Adrenal gland (tissue), 19 donors: ENCODE data around the gene SLC38A1. TPM values are rescaled to one million over a fixed set of nuclear protein-coding genes. Genes with fewer than 3 reads are reported as not detected.

Source experiments
- DNase-seq, 7 donors: peaks; one replicate each; pipeline ENCODE4 v3.0.0-alpha.2; 2019 to 2020
- H3K27ac ChIP-seq, 5 donors: fragments of 200-600 bp; sonication (generic) in 4 of 5; 1 replicate in 3 of 5; 2 replicates in 2 of 5; pipeline versions ENCODE4 v1.5.1 to v1.8.0; 2016 to 2020; ENCODE audit warnings: mild to moderate bottlenecking in 1 of 5
- H3K27me3 ChIP-seq: fragments of 200-600 bp; 2 replicates; pipeline ENCODE4 v1.8.0; 2021
- H3K36me3 ChIP-seq, 2 donors: fragments of 200-600 bp; replicated peaks in 1 of 2; 1 replicate in 1 of 2; 2 replicates in 1 of 2; pipeline versions ENCODE4 v1.5.1 to v1.8.0; 2018 to 2022
- H3K4me1 ChIP-seq, 2 donors: fragments of 200-600 bp; replicated peaks in 1 of 2; 1 replicate in 1 of 2; 2 replicates in 1 of 2; pipeline versions ENCODE4 v1.5.1 to v1.8.0; 2018 to 2021
- H3K4me3 ChIP-seq, 4 donors: fragments of 200-600 bp; sonication (generic) in 3 of 4; one replicate each; pipeline ENCODE4 v1.5.1; 2016 to 2018
- H3K9me3 ChIP-seq, 3 donors: fragments of 200-600 bp; sonication (generic) in 1 of 3; replicated peaks in 1 of 3; 1 replicate in 2 of 3; 2 replicates in 1 of 3; pipeline versions ENCODE4 v1.5.1 to v1.8.0; 2016 to 2021
- POLR2A ChIP-seq, 2 donors: fragments of 450-650 bp; IDR thresholded peaks; one replicate each; pipeline ENCODE4 v1.6.1; 2017; ENCODE audit warnings: antibody characterized with exemption in 2 of 2, mild to moderate bottlenecking in 2 of 2, moderate library complexity in 1 of 2
- WGBS, 4 donors: extraction: QIAGEN DNeasy Blood & Tissue Kit in 2 of 4; methylation state at CpG; one replicate each; pipeline versions ENCODE4 v1.1.5 to v1.1.7; 2013 to 2017; 5-methylcytosine and 5-hydroxymethylcytosine counted together
- intact Hi-C, 2 donors: fragments of 100-400 bp; cut with DNase I; formaldehyde crosslinking; loops; one replicate each; pipeline versions ENCODE4 v1.14.1 to v1.15.0; 2022 to 2023
- long read RNA-seq, 10 donors: library from polyadenylated mRNA in 3 of 10; unstranded in 2 of 10; stranded (forward) in 1 of 10; transcript quantifications; one replicate each; pipeline ENCODE4 v2.0.0 and lab custom pipeline, GENCODE V29; 2021 to 2026
- polyA plus RNA-seq, 3 donors: library from polyadenylated mRNA; stranded (reverse); fragments of 200-250 nt in 2 of 3; fragments of 350-450 nt in 1 of 3; fragmentation: Illumina TruSeq in 1 of 3; extraction: RNeasy Lipid Tissue Mini Kit (QIAGEN cat#74804) in 1 of 3; gene quantifications; one replicate each; pipeline ENCODE4 v1.2.3, GENCODE V29; 2013 to 2014
- total RNA-seq, 9 donors: library from RNA; depleted of rRNA in 4 of 9; stranded (reverse); fragments of >200 nt in 4 of 9; fragments of 120-200 nt in 1 of 9; fragmentation: NEBNext Ultra II Directional in 1 of 9; extraction: Animal tissue kit (Norgen Biotek cat#: 25700) in 1 of 9; gene quantifications; one replicate each; pipeline versions ENCODE4 v1.1.0 to v1.2.4, GENCODE V29; 2013 to 2023
- TF ChIP-seq, protein P1 (sequence below), 6 experiments: fragments of 450-650 bp in 4 of 6; fragments of 200-600 bp in 2 of 6; sonication (generic) in 1 of 6; IDR thresholded peaks; 1 replicate in 5 of 6; 2 replicates in 1 of 6; pipeline versions ENCODE4 v1.5.1 to v1.8.0; 2016 to 2021; ENCODE audit warnings: antibody characterized with exemption in 6 of 6, mild to moderate bottlenecking in 2 of 6, moderate library complexity in 1 of 6
- donor health status: healthy with polysubstance abuse.
- donor health status: Bipolar disorder and iron deficiency.
- donor health status: DM: yes; HTN: yes; CAD: no.
- donor health status: DM: no; HTN: no; CAD: no.
- donor health status: DM: no; HTN: no; CAD: no.
- donor health status: DM: yes; HTN: yes; CAD: no.

SLC38A1 gene
- total RNA-seq (10 to 100 TPM in 2 of 9 donors, 1 to 10 TPM in 7; 4.5 to 14.7 (median 6.3) TPM), polyA plus RNA-seq (10 to 100 TPM in 1 of 3 donors, 1 to 10 TPM in 2; 2.4 to 14.8 (median 2.9) TPM)
- long read RNA-seq, donor 1 = 0 reads
- long read RNA-seq, donor 2 = 0 reads
- long read RNA-seq, donor 3 = 0 reads
- long read RNA-seq, donor 4, partial matches to known transcripts = 0 of 1 reads
- long read RNA-seq, donor 4, other reads (novel, unspliced or antisense) = 0 of 1 reads
- long read RNA-seq, donor 5, partial matches to known transcripts = 0 of 4 reads
- long read RNA-seq, donor 5, other reads (novel, unspliced or antisense) = 2 of 4 reads
- long read RNA-seq, donor 6 = 0 reads
- long read RNA-seq, donor 7 = 0 reads
- long read RNA-seq, donor 8, partial matches to known transcripts = 0 of 1 reads
- long read RNA-seq, donor 8, other reads (novel, unspliced or antisense) = 0 of 1 reads
- long read RNA-seq, donor 9 = 0 reads
- long read RNA-seq, donor 10 = 0 reads

GRCh38 chr12:46268583-46269428, at the start of gene SLC38A1:
TSS of gene SLC38A1 (minus strand) at chr12:46269043. CDS start at chr12:46239800, 29,243 bp downstream.
- H3K27me3 ChIP-seq = peaks cover 5% of the 10 kb centered on the region
- peak within 1 kb of the TSS in 2 of 5 donors; percentile 62 to 74 for H3K27ac ChIP-seq
- no peaks in the 10 kb centered on the region for H3K36me3 ChIP-seq
- peaks cover 19 to 20% of the 10 kb centered on the region in 2 donors for H3K4me1 ChIP-seq
- TF ChIP-seq, protein P1, sequence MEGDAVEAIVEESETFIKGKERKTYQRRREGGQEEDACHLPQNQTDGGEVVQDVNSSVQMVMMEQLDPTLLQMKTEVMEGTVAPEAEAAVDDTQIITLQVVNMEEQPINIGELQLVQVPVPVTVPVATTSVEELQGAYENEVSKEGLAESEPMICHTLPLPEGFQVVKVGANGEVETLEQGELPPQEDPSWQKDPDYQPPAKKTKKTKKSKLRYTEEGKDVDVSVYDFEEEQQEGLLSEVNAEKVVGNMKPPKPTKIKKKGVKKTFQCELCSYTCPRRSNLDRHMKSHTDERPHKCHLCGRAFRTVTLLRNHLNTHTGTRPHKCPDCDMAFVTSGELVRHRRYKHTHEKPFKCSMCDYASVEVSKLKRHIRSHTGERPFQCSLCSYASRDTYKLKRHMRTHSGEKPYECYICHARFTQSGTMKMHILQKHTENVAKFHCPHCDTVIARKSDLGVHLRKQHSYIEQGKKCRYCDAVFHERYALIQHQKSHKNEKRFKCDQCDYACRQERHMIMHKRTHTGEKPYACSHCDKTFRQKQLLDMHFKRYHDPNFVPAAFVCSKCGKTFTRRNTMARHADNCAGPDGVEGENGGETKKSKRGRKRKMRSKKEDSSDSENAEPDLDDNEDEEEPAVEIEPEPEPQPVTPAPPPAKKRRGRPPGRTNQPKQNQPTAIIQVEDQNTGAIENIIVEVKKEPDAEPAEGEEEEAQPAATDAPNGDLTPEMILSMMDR (IDR thresholded peaks at IDR 0.05) = no peak
- TF ChIP-seq POLR2A (IDR thresholded peaks at IDR 0.05) = peak in 1 of 2 donors; percentile 48
- peak within 1 kb of the TSS in 3 of 4 donors; percentile 41 to 61 (median 49) for H3K4me3 ChIP-seq
- DNase-seq = peak; percentile 74 to 85 (median 80)
- intact Hi-C loops = no loop called here
- H3K9me3 ChIP-seq = no peaks in the 10 kb centered on the region
- WGBS, 4 donors = 1 to 2% (median 1%) methylated on average over 35 to 73 of the region's 73 CpGs

DNA sequence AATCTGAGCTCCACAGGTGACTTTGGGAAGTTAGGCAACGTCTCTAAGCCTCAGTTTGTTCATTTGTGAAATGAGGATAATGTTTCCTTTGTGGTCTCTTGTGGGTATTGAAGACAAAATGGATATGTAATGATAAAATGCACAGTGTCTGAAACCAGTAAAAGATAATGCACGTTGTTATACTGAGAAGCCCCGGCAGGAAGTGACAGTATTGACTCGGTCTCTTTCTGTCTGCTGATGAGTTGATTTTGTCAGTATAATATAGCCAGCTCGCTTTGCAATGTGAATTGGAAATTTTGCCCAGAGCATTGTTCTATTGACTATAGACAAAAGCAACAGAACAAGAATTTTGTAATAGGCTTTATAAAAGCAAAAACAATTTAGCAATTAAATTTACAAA, 49.2 kb upstream of the SLC38A1 start:
- peaks cover 0 to 3% (median 0%) of the 10 kb centered on the region in 3 donors for H3K9me3 ChIP-seq
- TF ChIP-seq, protein P1 (IDR thresholded peaks at IDR 0.05) = no peak
- TF ChIP-seq POLR2A (IDR thresholded peaks at IDR 0.05) = no peak
- intact Hi-C loops = no loop called here
- H3K27me3 ChIP-seq = no peaks in the 10 kb centered on the region
- H3K4me3 ChIP-seq = no peak overlapping the region
- no peaks in the 10 kb centered on the region for H3K36me3 ChIP-seq
- H3K4me1 ChIP-seq = no peaks in the 10 kb centered on the region
- no peak for DNase-seq
- WGBS, 4 donors = 75 to 79% (median 77%) methylated on average over 5 of the region's 5 CpGs
- no peak overlapping the region for H3K27ac ChIP-seq

DNA sequence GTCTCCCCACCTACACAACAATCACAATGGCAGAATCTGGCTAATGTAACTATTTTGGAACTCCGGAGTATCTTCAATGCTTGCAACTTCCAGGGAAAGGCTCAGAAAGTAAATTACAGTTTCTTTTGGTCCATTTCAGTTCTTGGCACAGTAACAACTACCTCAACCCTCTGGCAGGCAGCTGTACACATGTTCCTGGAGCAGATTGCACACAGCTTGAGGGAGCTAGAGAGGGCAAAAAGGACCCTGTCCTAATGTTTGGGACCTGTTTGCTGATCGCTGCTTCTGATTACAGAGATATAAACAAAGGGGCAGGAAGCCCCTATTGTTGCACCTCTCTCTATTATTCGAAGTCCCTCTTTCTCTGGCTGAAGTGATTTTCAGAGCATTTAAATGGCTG, 35.2 kb upstream of the SLC38A1 start:
- DNase-seq = no peak
- WGBS, 4 donors = 67 to 80% (median 76%) methylated on average over 3 of the region's 3 CpGs
- Histone ChIP-seq H3K36me3 (no peaks in the 10 kb centered on the region), H3K4me1 (no peaks in the 10 kb centered on the region), H3K27ac (no peak overlapping the region), H3K27me3 (no peaks in the 10 kb centered on the region), H3K9me3 (no peaks in the 10 kb centered on the region), H3K4me3 (no peak overlapping the region)
- intact Hi-C loops = no loop called here
- no peak for TF ChIP-seq POLR2A (IDR thresholded peaks at IDR 0.05)
- TF ChIP-seq, protein P1 (IDR thresholded peaks at IDR 0.05) = no peak
